Caco-2 (cell line): ENCODE data around the gene STAU1. TPM values are rescaled to one million over a fixed set of nuclear protein-coding genes. Genes with fewer than 3 reads are reported as not detected.

Experiments
- BruUV-seq: library from RNA; stranded (reverse); fragments of 400-500 nt; replicated peaks from 2 replicates; lab custom pipeline; 2021; lab: Mats Ljungman, UMichigan
- CTCF ChIA-PET: fragments of 300-600 bp; sonication (Branson Sonifier 250); formaldehyde crosslinking; loops from one replicate; lab custom pipeline; 2022; ENCODE audit warnings: antibody characterized with exemption; lab: Charles Lee
- POLR2A ChIA-PET: fragments of 300-600 bp; sonication (Branson Sonifier 250); formaldehyde crosslinking; loops from one replicate; lab custom pipeline; 2022; ENCODE audit warnings: antibody characterized with exemption; lab: Charles Lee
- DNase-seq, 2 experiments: peaks; one replicate each; pipeline versions ENCODE4 v3.0.0 to v3.0.0-alpha.2; 2020 to 2022
- H3K27me3 ChIP-seq: replicated peaks from 2 replicates; pipeline ENCODE4 v1.6.0; 2011; ENCODE audit warnings: low read length; ENCODE audit not compliant: control insufficient read depth, insufficient read depth
- H3K36me3 ChIP-seq: 2 replicates; pipeline ENCODE4 v1.5.1; 2011; ENCODE audit warnings: low read length; ENCODE audit not compliant: control insufficient read depth, insufficient read depth
- H3K4me1 ChIP-seq: fragments of 250-450 bp; sonication (Bioruptor Pico); 2 replicates; pipeline ENCODE4 v1.5.1; 2020; ENCODE audit warnings: mild to moderate bottlenecking
- H3K4me3 ChIP-seq: 2 replicates; pipeline ENCODE4 v1.5.1; 2011; ENCODE audit warnings: low read depth, mild to moderate bottlenecking, control low read depth, low read length
- H3K9me3 ChIP-seq: fragments of 250-450 bp; sonication (Bioruptor Pico); 2 replicates; pipeline ENCODE4 v1.5.1; 2020; ENCODE audit warnings: mild to moderate bottlenecking, moderate library complexity
- H3K27ac Mint-ChIP-seq: one replicate; pipeline ENCODE4 v1.8.0; 2022; ENCODE audit warnings: mixed read lengths; ENCODE audit not compliant: unreplicated experiment
- H3K27me3 Mint-ChIP-seq: one replicate; pipeline ENCODE4 v1.8.0; 2022; ENCODE audit warnings: mixed read lengths; ENCODE audit not compliant: insufficient read depth, unreplicated experiment
- H3K36me3 Mint-ChIP-seq: one replicate; pipeline ENCODE4 v1.8.0; 2022; ENCODE audit warnings: mild to moderate bottlenecking, mixed read lengths; ENCODE audit not compliant: insufficient read depth, unreplicated experiment
- H3K4me1 Mint-ChIP-seq: one replicate; pipeline ENCODE4 v1.8.0; 2022; ENCODE audit warnings: low read depth, mixed read lengths; ENCODE audit not compliant: unreplicated experiment
- H3K4me3 Mint-ChIP-seq: one replicate; pipeline ENCODE4 v1.8.0; 2022; ENCODE audit warnings: mild to moderate bottlenecking, moderate library complexity, mixed read lengths; ENCODE audit not compliant: unreplicated experiment
- H3K9me3 Mint-ChIP-seq: one replicate; pipeline ENCODE4 v1.8.0; 2022; ENCODE audit warnings: mixed read lengths; ENCODE audit not compliant: unreplicated experiment
- intact Hi-C: fragments of 100-400 bp; cut with micrococcal nuclease; formaldehyde crosslinking; loops from one replicate; pipeline ENCODE4 v1.10.0; 2022; ENCODE audit not compliant: unreplicated experiment
- total RNA-seq: library from RNA; stranded (reverse); gene quantifications from 2 replicates; pipeline ENCODE4 v1.2.3, GENCODE V29; 2022
- TF ChIP-seq, protein P1 (sequence below), 2 experiments: fragments of 200-600 bp in 1 of 2; IDR thresholded peaks; 1 replicate in 1 of 2; 2 replicates in 1 of 2; pipeline versions ENCODE4 v1.5.1 to v1.8.0; 2011 to 2022; ENCODE audit warnings: antibody characterized with exemption in 1 of 2, control low read depth in 1 of 2, inconsistent platforms in 1 of 2, low read depth in 1 of 2, low read length in 1 of 2, mild to moderate bottlenecking in 1 of 2, moderate library complexity in 1 of 2; ENCODE audit not compliant: insufficient read depth in 1 of 2, severe bottlenecking in 1 of 2, unreplicated experiment in 1 of 2

STAU1 gene
- total RNA-seq, 1 experiment from 2014 or later, result 201 TPM

DNA sequence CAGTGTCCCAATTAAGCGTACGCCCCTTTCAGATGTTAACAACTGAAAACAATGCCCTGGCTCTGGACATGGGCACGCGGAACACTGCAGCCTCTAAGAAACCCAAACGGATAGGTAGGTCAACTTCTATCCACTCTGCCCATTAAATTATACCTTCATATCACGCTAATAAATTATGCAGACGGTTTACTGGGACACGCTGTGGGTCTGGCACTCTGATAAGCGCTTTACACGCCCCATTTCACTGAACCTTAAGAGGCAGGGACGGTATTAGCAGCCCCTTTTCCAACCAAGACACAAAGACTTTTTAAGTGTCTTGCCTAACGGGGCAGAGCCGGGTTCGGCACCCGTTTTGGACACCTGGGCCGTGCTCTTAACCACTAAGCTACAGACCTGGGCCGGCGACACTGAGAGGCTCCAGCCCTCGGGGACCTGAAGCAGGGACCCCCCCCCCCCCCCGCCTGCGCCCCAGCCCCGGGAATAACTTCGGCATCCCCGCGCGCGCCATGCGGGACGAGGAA lies 744 bp downstream of the STAU1 start:
- Mint-ChIP-seq H3K9me3 (no peaks in the 10 kb centered on the region), H3K36me3 (peaks cover 52% of the 10 kb centered on the region), H3K27ac (peak overlapping the region; percentile 65), H3K4me3 (peak overlapping the region; percentile 81), H3K27me3 (no peaks in the 10 kb centered on the region), H3K4me1 (peaks cover 35% of the 10 kb centered on the region)
- Histone ChIP-seq H3K4me3 (peak overlapping the region; percentile 77), H3K9me3 (no peaks in the 10 kb centered on the region), H3K36me3 (no peaks in the 10 kb centered on the region), H3K4me1 (peaks cover 27% of the 10 kb centered on the region), H3K27me3 (no peaks in the 10 kb centered on the region)
- peak in 1 of 2 experiments; percentile 42 for DNase-seq
- CTCF ChIA-PET, result interaction anchor here (0.6 to 1.6 kb wide), 5 partner anchors 8 to 565 kb away, joined by 3 to 12 read pairs (median 3); no protein-coding TSS in a partner anchor
- POLR2A ChIA-PET, result interaction anchor here (0.6 to 1.4 kb wide), 6 partner anchors 32 to 1251 kb away, joined by 3 to 17 read pairs (median 4); partner anchors contain the start of gene DDX27
- intact Hi-C loops, result loop anchor here (2.0 to 10.0 kb wide), 2 partner anchors 55 to 913 kb away; no protein-coding TSS in a partner anchor
- no TSS peak for BruUV-seq
- TF ChIP-seq, protein P1, sequence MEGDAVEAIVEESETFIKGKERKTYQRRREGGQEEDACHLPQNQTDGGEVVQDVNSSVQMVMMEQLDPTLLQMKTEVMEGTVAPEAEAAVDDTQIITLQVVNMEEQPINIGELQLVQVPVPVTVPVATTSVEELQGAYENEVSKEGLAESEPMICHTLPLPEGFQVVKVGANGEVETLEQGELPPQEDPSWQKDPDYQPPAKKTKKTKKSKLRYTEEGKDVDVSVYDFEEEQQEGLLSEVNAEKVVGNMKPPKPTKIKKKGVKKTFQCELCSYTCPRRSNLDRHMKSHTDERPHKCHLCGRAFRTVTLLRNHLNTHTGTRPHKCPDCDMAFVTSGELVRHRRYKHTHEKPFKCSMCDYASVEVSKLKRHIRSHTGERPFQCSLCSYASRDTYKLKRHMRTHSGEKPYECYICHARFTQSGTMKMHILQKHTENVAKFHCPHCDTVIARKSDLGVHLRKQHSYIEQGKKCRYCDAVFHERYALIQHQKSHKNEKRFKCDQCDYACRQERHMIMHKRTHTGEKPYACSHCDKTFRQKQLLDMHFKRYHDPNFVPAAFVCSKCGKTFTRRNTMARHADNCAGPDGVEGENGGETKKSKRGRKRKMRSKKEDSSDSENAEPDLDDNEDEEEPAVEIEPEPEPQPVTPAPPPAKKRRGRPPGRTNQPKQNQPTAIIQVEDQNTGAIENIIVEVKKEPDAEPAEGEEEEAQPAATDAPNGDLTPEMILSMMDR (IDR thresholded peaks at IDR 0.05; ENCODE audit: insufficient read depth in 1 of 2, low read depth in 1 of 2, low read length in 1 of 2, severe bottlenecking in 1 of 2, unreplicated experiment in 1 of 2), result no peak

GRCh38 chr20:49186535-49187329 lies 1.4 kb downstream of the STAU1 start:
- Histone ChIP-seq H3K4me3 (peak overlapping the region; percentile 77), H3K27me3 (no peaks in the 10 kb centered on the region), H3K4me1 (peaks cover 27% of the 10 kb centered on the region), H3K9me3 (no peaks in the 10 kb centered on the region), H3K36me3 (no peaks in the 10 kb centered on the region)
- peak; percentile 64 to 71 for DNase-seq
- H3K36me3 Mint-ChIP-seq, result peaks cover 51% of the 10 kb centered on the region
- peaks cover 36% of the 10 kb centered on the region for H3K4me1 Mint-ChIP-seq
- intact Hi-C loops, result loop anchor here (1.0 to 10.0 kb wide), 3 partner anchors 25 to 912 kb away; no protein-coding TSS in a partner anchor
- ChIA-PET POLR2A (interaction anchor here (0.6 to 1.4 kb wide), 2 partner anchors 32 to 110 kb away, joined by 3 to 17 read pairs; partner anchors contain the start of gene DDX27), CTCF (interaction anchor here (1.1 to 1.6 kb wide), 2 partner anchors 30 to 53 kb away, joined by 3 to 12 read pairs; no protein-coding TSS in a partner anchor)
- TF ChIP-seq, protein P1 (IDR thresholded peaks at IDR 0.05; ENCODE audit: insufficient read depth in 1 of 2, low read depth in 1 of 2, low read length in 1 of 2, severe bottlenecking in 1 of 2, unreplicated experiment in 1 of 2), result peak in 1 of 2 experiments; percentile 25
- H3K27ac Mint-ChIP-seq, result peak overlapping the region; percentile 65
- no peaks in the 10 kb centered on the region for H3K9me3 Mint-ChIP-seq
- no peaks in the 10 kb centered on the region for H3K27me3 Mint-ChIP-seq
- peak overlapping the region; percentile 81 for H3K4me3 Mint-ChIP-seq
- BruUV-seq, result TSS peak; percentile 57
